ENCODE results near the gene MIEF2. TPM values are rescaled to one million over a fixed set of nuclear protein-coding genes. Genes with fewer than 3 reads are reported as not detected.

The MIEF2 gene
- total and polyA plus RNA-seq, 2 donors (not counting 1 experiment from before 2014, with no cell fraction given): 13.3 to 18.7 TPM

DNA sequence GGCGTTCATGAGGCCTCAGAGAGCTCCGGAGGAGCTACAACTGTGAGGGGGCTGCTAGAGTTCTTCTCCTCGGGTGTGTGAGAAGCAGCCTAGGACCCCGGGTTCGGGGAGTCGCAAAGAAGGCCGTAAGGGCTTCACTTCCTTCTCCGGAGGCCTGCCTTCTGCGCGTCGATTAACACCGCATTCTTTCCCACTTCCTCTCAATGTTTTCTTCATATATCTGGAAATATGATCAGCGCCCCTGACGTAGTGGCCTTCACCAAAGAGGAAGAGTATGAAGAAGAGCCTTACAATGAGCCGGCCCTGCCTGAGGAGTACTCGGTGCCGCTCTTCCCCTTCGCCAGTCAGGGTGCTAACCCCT, 55.1 kb downstream of the MIEF2 start:
- H3K4me3 Mint-ChIP-seq: peak overlapping the region; percentile 96
- intact Hi-C loops (cut with micrococcal nuclease): loop anchor here (1.0 kb wide), 5 partner anchors 10 to 132 kb away; partner anchors contain the start of genes ALKBH5, LLGL1, MIEF2 and SHMT1
- peak overlapping the region; percentile 91 to 99 for H3K27ac ChIP-seq (ENCODE audit: low read length in 2 of 2)
- no peaks in the 10 kb centered on the region for H3K27me3 ChIP-seq (replicated peaks in 1 of 4; ENCODE audit: control extremely low read depth in 1 of 4, control insufficient read depth in 3 of 4, insufficient read depth in 4 of 4, low read length in 3 of 4)
- H3K4me2 ChIP-seq (replicated peaks; ENCODE audit: low read depth, low read length, poor library complexity, severe bottlenecking): peak overlapping the region; percentile 88
- peaks cover 0 to 44% of the 10 kb centered on the region in 2 experiments for H3K36me3 ChIP-seq (replicated peaks in 1 of 2; ENCODE audit: control extremely low read depth in 1 of 2, control insufficient read depth in 1 of 2, extremely low read depth in 1 of 2, insufficient read depth in 2 of 2, low read length in 1 of 2)
- peak overlapping the region; percentile 91 for H2AFZ ChIP-seq (ENCODE audit: insufficient read depth, low read depth, low read length, poor library complexity, severe bottlenecking)
- no peaks in the 10 kb centered on the region for H3K9me3 Mint-ChIP-seq (ENCODE audit: insufficient read depth)
- ChIA-PET POLR2A (interaction anchor here (1.3 kb wide), 1 partner anchor 55 kb away, joined by 4 read pairs; the partner anchor contains the start of gene MIEF2), CTCF (no interaction called here)
- H3K4me1 ChIP-seq (ENCODE audit: control insufficient read depth in 2 of 2, insufficient read depth in 2 of 2, low read length in 2 of 2): peaks cover 47 to 65% of the 10 kb centered on the region in 2 donors
- 8% methylated on average over 13 of the region's 18 CpGs for WGBS (ENCODE audit: insufficient coverage)
- peaks cover 87% of the 10 kb centered on the region for H3K79me2 ChIP-seq (ENCODE audit: control insufficient read depth, insufficient read depth, low read length)
- no peak for TF ChIP-seq EZH2 (IDR thresholded peaks at IDR 0.05; ENCODE audit: borderline replicate concordance, insufficient read depth, low read depth, low read length, poor library complexity, severe bottlenecking)
- TF ChIP-seq, protein P1, sequence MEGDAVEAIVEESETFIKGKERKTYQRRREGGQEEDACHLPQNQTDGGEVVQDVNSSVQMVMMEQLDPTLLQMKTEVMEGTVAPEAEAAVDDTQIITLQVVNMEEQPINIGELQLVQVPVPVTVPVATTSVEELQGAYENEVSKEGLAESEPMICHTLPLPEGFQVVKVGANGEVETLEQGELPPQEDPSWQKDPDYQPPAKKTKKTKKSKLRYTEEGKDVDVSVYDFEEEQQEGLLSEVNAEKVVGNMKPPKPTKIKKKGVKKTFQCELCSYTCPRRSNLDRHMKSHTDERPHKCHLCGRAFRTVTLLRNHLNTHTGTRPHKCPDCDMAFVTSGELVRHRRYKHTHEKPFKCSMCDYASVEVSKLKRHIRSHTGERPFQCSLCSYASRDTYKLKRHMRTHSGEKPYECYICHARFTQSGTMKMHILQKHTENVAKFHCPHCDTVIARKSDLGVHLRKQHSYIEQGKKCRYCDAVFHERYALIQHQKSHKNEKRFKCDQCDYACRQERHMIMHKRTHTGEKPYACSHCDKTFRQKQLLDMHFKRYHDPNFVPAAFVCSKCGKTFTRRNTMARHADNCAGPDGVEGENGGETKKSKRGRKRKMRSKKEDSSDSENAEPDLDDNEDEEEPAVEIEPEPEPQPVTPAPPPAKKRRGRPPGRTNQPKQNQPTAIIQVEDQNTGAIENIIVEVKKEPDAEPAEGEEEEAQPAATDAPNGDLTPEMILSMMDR (IDR thresholded peaks at IDR 0.05): no peak
- H3K4me1 Mint-ChIP-seq: peaks cover 76% of the 10 kb centered on the region
- no peaks in the 10 kb centered on the region for H3K27me3 Mint-ChIP-seq
- H3K4me3 ChIP-seq (ENCODE audit: control extremely low read depth in 1 of 5, extremely low read depth in 1 of 5, insufficient read depth in 1 of 5, low read depth in 2 of 5, low read length in 4 of 5): peak overlapping the region; percentile 53 to 98 (median 87)
- ATAC-seq (ENCODE audit: low read depth) (peak; percentile 5), DNase-seq (no peak)
- H3K27ac Mint-ChIP-seq: peak overlapping the region; percentile 98
- H3K9ac ChIP-seq (ENCODE audit: low read length): peak overlapping the region; percentile 92
- H4K20me1 ChIP-seq (ENCODE audit: control insufficient read depth, insufficient read depth, low read length, poor library complexity, severe bottlenecking): peaks cover 66% of the 10 kb centered on the region
- H3K9me3 ChIP-seq (ENCODE audit: control extremely low read depth in 1 of 3, control insufficient read depth in 2 of 3, insufficient read depth in 1 of 3, low read length in 2 of 3): peaks cover 0 to 14% (median 0%) of the 10 kb centered on the region in 3 donors

DNA sequence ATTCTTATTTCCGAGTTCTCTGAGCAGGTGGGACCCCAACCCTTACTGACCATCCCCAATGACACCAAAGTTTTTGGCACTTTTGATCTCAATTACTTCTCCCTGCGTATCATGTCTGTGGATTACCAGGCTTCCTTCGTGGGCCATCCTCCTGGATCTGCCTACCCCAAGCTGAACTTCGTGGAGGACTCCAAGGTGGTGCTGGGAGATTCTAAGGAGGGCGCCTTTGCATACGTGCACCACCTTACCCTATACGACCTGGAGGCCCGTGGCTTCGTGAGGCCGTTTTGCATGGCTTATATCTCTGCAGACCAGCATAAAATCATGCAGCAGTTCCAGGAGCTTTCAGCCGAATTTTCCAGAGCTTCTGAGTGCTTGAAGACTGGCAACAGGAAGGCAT, 55.5 kb downstream of the MIEF2 start:
- peak overlapping the region; percentile 91 to 99 for H3K27ac ChIP-seq (ENCODE audit: low read length in 2 of 2)
- DNase-seq: no peak
- peaks cover 47 to 68% of the 10 kb centered on the region in 2 donors for H3K4me1 ChIP-seq (ENCODE audit: control insufficient read depth in 2 of 2, insufficient read depth in 2 of 2, low read length in 2 of 2)

More for the DNA sequence above, 55.5 kb downstream of the MIEF2 start:
- peaks cover 78% of the 10 kb centered on the region for H3K4me1 Mint-ChIP-seq
- peak overlapping the region; percentile 53 to 98 (median 87) for H3K4me3 ChIP-seq (ENCODE audit: control extremely low read depth in 1 of 5, extremely low read depth in 1 of 5, insufficient read depth in 1 of 5, low read depth in 2 of 5, low read length in 4 of 5)
- H3K9me3 ChIP-seq (ENCODE audit: control extremely low read depth in 1 of 3, control insufficient read depth in 2 of 3, insufficient read depth in 1 of 3, low read length in 2 of 3): peaks cover 0 to 14% (median 0%) of the 10 kb centered on the region in 3 donors
- H3K36me3 ChIP-seq (replicated peaks in 1 of 2; ENCODE audit: control extremely low read depth in 1 of 2, control insufficient read depth in 1 of 2, extremely low read depth in 1 of 2, insufficient read depth in 2 of 2, low read length in 1 of 2): peaks cover 0 to 48% of the 10 kb centered on the region in 2 experiments
- peaks cover 87% of the 10 kb centered on the region for H3K79me2 ChIP-seq (ENCODE audit: control insufficient read depth, insufficient read depth, low read length)
- ChIA-PET CTCF (no interaction called here), POLR2A (no interaction called here)
- H3K9ac ChIP-seq (ENCODE audit: low read length): peak overlapping the region; percentile 92
- peaks cover 70% of the 10 kb centered on the region for H4K20me1 ChIP-seq (ENCODE audit: control insufficient read depth, insufficient read depth, low read length, poor library complexity, severe bottlenecking)
- no peaks in the 10 kb centered on the region for H3K27me3 Mint-ChIP-seq
- WGBS (ENCODE audit: insufficient coverage): 75% methylated on average over 7 of the region's 11 CpGs
- H3K4me2 ChIP-seq (replicated peaks; ENCODE audit: low read depth, low read length, poor library complexity, severe bottlenecking): peak overlapping the region; percentile 88
- peak overlapping the region; percentile 98 for H3K27ac Mint-ChIP-seq
- intact Hi-C loops (cut with micrococcal nuclease): loop anchor here (1.0 kb wide), 5 partner anchors 9 to 133 kb away; partner anchors contain the start of genes ALKBH5, LLGL1, MIEF2 and SHMT1
- ATAC-seq (ENCODE audit: low read depth): no peak
- H3K4me3 Mint-ChIP-seq: peak overlapping the region; percentile 96
- TF ChIP-seq EZH2 (IDR thresholded peaks at IDR 0.05; ENCODE audit: borderline replicate concordance, insufficient read depth, low read depth, low read length, poor library complexity, severe bottlenecking): no peak
- TF ChIP-seq, protein P1 (IDR thresholded peaks at IDR 0.05): no peak
- no peaks in the 10 kb centered on the region for H3K27me3 ChIP-seq (replicated peaks in 1 of 4; ENCODE audit: control extremely low read depth in 1 of 4, control insufficient read depth in 3 of 4, insufficient read depth in 4 of 4, low read length in 3 of 4)
- no peaks in the 10 kb centered on the region for H3K9me3 Mint-ChIP-seq (ENCODE audit: insufficient read depth)
- peak overlapping the region; percentile 91 for H2AFZ ChIP-seq (ENCODE audit: insufficient read depth, low read depth, low read length, poor library complexity, severe bottlenecking)

Measured in B cell (primary cell).